IMR-90 (cell line): ENCODE measurements around the gene FGF12. TPM values are rescaled to one million over a fixed set of nuclear protein-coding genes. Genes with fewer than 3 reads are reported as not detected.

Experiments used
- ATAC-seq: fragments of 200-7000 bp; cut with Tn5 transposase; 2 replicates; pipeline ENCODE4 v1.9.1; 2020; ENCODE audit warnings: low read depth, mild to moderate bottlenecking, moderate library complexity
- BruUV-seq: library from RNA; stranded (reverse); fragments of 400-500 nt; replicated peaks from 2 replicates; lab custom pipeline; 2021; lab: Mats Ljungman, UMichigan
- CTCF ChIA-PET: fragments of 300-600 bp; formaldehyde crosslinking; extraction: SDS; loops from one replicate; lab custom pipeline; 2021; ENCODE audit warnings: antibody characterized with exemption; lab: Yijun Ruan, JAX
- POLR2A ChIA-PET: fragments of 300-600 bp; sonication (Branson Sonifier 250); formaldehyde crosslinking; loops from one replicate; lab custom pipeline; 2022; ENCODE audit warnings: antibody characterized with exemption; ENCODE audit not compliant: unreplicated experiment; lab: Charles Lee
- DNase-seq: peaks from one replicate; pipeline ENCODE4 v3.0.0; 2013
- H2AFZ ChIP-seq: replicated peaks from 2 replicates; pipeline ENCODE3; 2013; ENCODE audit warnings: low read length, mild to moderate bottlenecking; ENCODE audit not compliant: poor library complexity
- H2AK5ac ChIP-seq: 2 replicates; pipeline ENCODE4 v1.6.1; 2013; ENCODE audit warnings: low read depth, low read length, inconsistent platforms
- H2AK9ac ChIP-seq: replicated peaks from 2 replicates; pipeline ENCODE3; 2013; ENCODE audit warnings: mild to moderate bottlenecking, low read depth, low read length, moderate library complexity; ENCODE audit not compliant: poor library complexity
- H2BK120ac ChIP-seq: 2 replicates; pipeline ENCODE4 v1.6.1; 2013; ENCODE audit warnings: low read depth, low read length, inconsistent platforms
- H2BK15ac ChIP-seq: 3 replicates; pipeline ENCODE4 v1.6.1; 2013; ENCODE audit warnings: low read depth, low read length, inconsistent platforms
- H2BK20ac ChIP-seq: 2 replicates; pipeline ENCODE4 v1.6.1; 2013; ENCODE audit warnings: low read depth, mild to moderate bottlenecking, inconsistent platforms, low read length, moderate library complexity
- H2BK5ac ChIP-seq: 2 replicates; pipeline ENCODE4 v1.6.1; 2013; ENCODE audit warnings: mild to moderate bottlenecking, low read depth, low read length, inconsistent platforms; ENCODE audit not compliant: poor library complexity, severe bottlenecking
- H3K14ac ChIP-seq: replicated peaks from 2 replicates; pipeline ENCODE4 v1.6.1; 2013; ENCODE audit warnings: low read depth, low read length, inconsistent platforms
- H3K18ac ChIP-seq: 2 replicates; pipeline ENCODE4 v1.6.1; 2013; ENCODE audit warnings: low read depth, low read length, control low read depth
- H3K23ac ChIP-seq: 2 replicates; pipeline ENCODE4 v1.6.1; 2013; ENCODE audit warnings: low read depth, low read length, inconsistent platforms
- H3K27ac ChIP-seq: 2 replicates; pipeline ENCODE4 v1.5.1; 2013; ENCODE audit warnings: mild to moderate bottlenecking, control low read depth, low read length; ENCODE audit not compliant: insufficient read depth
- H3K27me3 ChIP-seq: 2 replicates; pipeline ENCODE4 v1.6.1; 2013; ENCODE audit warnings: low read length; ENCODE audit not compliant: control insufficient read depth, insufficient read depth
- H3K36me3 ChIP-seq: 2 replicates; pipeline ENCODE4 v1.6.1; 2013; ENCODE audit warnings: low read length, mixed read lengths; ENCODE audit not compliant: control insufficient read depth, insufficient read depth
- H3K4ac ChIP-seq: 2 replicates; pipeline ENCODE4 v1.6.1; 2013; ENCODE audit warnings: low read depth, low read length, inconsistent platforms
- H3K4me1 ChIP-seq: 2 replicates; pipeline ENCODE4 v1.6.1; 2013; ENCODE audit warnings: low read length, mixed read lengths; ENCODE audit not compliant: control insufficient read depth, insufficient read depth
- H3K4me2 ChIP-seq: 2 replicates; pipeline ENCODE4 v1.6.1; 2013; ENCODE audit warnings: low read depth, mild to moderate bottlenecking, control low read depth, low read length, moderate library complexity
- H3K4me3 ChIP-seq: 2 replicates; pipeline ENCODE4 v1.5.1; 2013; ENCODE audit warnings: low read depth, mild to moderate bottlenecking, control low read depth, low read length, moderate library complexity; ENCODE audit not compliant: insufficient read depth
- H3K56ac ChIP-seq: 2 replicates; pipeline ENCODE4 v1.6.1; 2013; ENCODE audit warnings: low read length, inconsistent platforms; ENCODE audit not compliant: insufficient read depth; ENCODE audit errors: extremely low read depth
- H3K79me1 ChIP-seq, 2 experiments: 2 replicates each; pipeline ENCODE4 v1.6.1; 2013; ENCODE audit warnings: low read length in 2 of 2, inconsistent platforms in 1 of 2, low read depth in 1 of 2
- H3K9ac ChIP-seq: 2 replicates; pipeline ENCODE4 v1.6.1; 2013; ENCODE audit warnings: low read depth, low read length, control low read depth
- H3K9me1 ChIP-seq: 2 replicates; pipeline ENCODE4 v1.6.1; 2013; ENCODE audit warnings: low read length, inconsistent platforms; ENCODE audit not compliant: insufficient read depth
- H3K9me3 ChIP-seq: 2 replicates; pipeline ENCODE4 v1.6.1; 2013; ENCODE audit warnings: low read length; ENCODE audit not compliant: control insufficient read depth, insufficient read depth
- H4K20me1 ChIP-seq: 2 replicates; pipeline ENCODE4 v1.6.1; 2013; ENCODE audit warnings: low read length, inconsistent platforms; ENCODE audit not compliant: insufficient read depth
- H4K5ac ChIP-seq: 2 replicates; pipeline ENCODE4 v1.6.1; 2013; ENCODE audit warnings: mild to moderate bottlenecking, low read depth, low read length, control low read depth
- H4K8ac ChIP-seq, 2 experiments: 2 replicates each; pipeline ENCODE4 v1.6.1; 2013; ENCODE audit warnings: low read depth in 2 of 2, low read length in 2 of 2, control low read depth in 1 of 2, inconsistent platforms in 1 of 2
- H4K91ac ChIP-seq: 2 replicates; pipeline ENCODE4 v1.6.1; 2013; ENCODE audit warnings: low read depth, low read length, inconsistent platforms; ENCODE audit not compliant: insufficient read depth
- BHLHE40 ChIP-seq: fragments of 150-350 bp; IDR thresholded peaks from 2 replicates; pipeline ENCODE4 v1.6.1; 2016; ENCODE audit warnings: mild to moderate bottlenecking, low read depth, low read length
- CEBPB ChIP-seq: IDR thresholded peaks from 2 replicates; pipeline ENCODE4 v1.6.1; 2012; ENCODE audit warnings: low read depth, low read length, improper control_type of control experiment
- CHD1 ChIP-seq: IDR thresholded peaks from 2 replicates; pipeline ENCODE4 v1.6.1; 2012; ENCODE audit warnings: low read depth, low read length, improper control_type of control experiment
- MAFK ChIP-seq: IDR thresholded peaks from 2 replicates; pipeline ENCODE4 v1.6.1; 2012; ENCODE audit warnings: low read depth, low read length, improper control_type of control experiment
- MXI1 ChIP-seq: IDR thresholded peaks from 2 replicates; pipeline ENCODE4 v1.6.1; 2012; ENCODE audit warnings: low read depth, mild to moderate bottlenecking, low read length, moderate library complexity, borderline replicate concordance
- NFE2L2 ChIP-seq: fragments of 150-350 bp; IDR thresholded peaks from 2 replicates; pipeline ENCODE4 v1.6.1; 2016; ENCODE audit warnings: low read depth, mild to moderate bottlenecking, low read length
- RAD21 ChIP-seq: IDR thresholded peaks from 2 replicates; pipeline ENCODE4 v1.6.1; 2012; ENCODE audit warnings: low read length, improper control_type of control experiment
- RCOR1 ChIP-seq: IDR thresholded peaks from 2 replicates; pipeline ENCODE4 v1.6.1; 2012; ENCODE audit warnings: mild to moderate bottlenecking, low read length, improper control_type of control experiment; ENCODE audit not compliant: insufficient replicate concordance
- RFX5 ChIP-seq: IDR thresholded peaks from 2 replicates; pipeline ENCODE4 v1.8.0; 2012; ENCODE audit warnings: low read depth, mild to moderate bottlenecking, low read length, moderate library complexity
- SMC3 ChIP-seq: fragments of 150-350 bp; IDR thresholded peaks from 2 replicates; pipeline ENCODE4 v1.6.1; 2016; ENCODE audit warnings: low read depth, mild to moderate bottlenecking, antibody characterized with exemption, low read length, moderate library complexity
- WGBS, 2 experiments: methylation state at CpG; one replicate each; pipeline versions ENCODE4 v1.1.5 to v1.1.7; 2013; ENCODE audit warnings: missing lambda C conversion rate in 2 of 2; ENCODE audit not compliant: insufficient read length in 1 of 2; ENCODE audit errors: extremely low coverage in 2 of 2; 5-methylcytosine and 5-hydroxymethylcytosine counted together
- dilution Hi-C: fragments of 300-500 bp; cut with HindIII; formaldehyde crosslinking; loops from one replicate; pipeline ENCODE4 v1.14.3; 2018; ENCODE audit warnings: low sequenced_read_pairs; ENCODE audit not compliant: unreplicated experiment
- in situ Hi-C: fragments of 300-500 bp; cut with MboI; formaldehyde crosslinking; loops from 3 replicates; pipeline ENCODE4 v1.14.3; 2019; ENCODE audit warnings: low sequenced_read_pairs, inconsistent platforms, mixed read lengths
- intact Hi-C: fragments of 100-400 bp; cut with micrococcal nuclease; formaldehyde crosslinking; loops from 2 replicates; pipeline ENCODE4 v1.10.0; 2022
- polyA plus RNA-seq, 3 experiments: library from polyadenylated mRNA; depleted of rRNA; stranded (reverse); fragments of >200 nt; gene quantifications; 2 replicates each; pipeline ENCODE4 v1.2.3, GENCODE V29; 2012; ENCODE audit warnings: low replicate concordance in 1 of 3
- total RNA-seq: library from RNA; depleted of rRNA; stranded (reverse); fragments of >200 nt; gene quantifications from 2 replicates; pipeline ENCODE4 v1.2.3, GENCODE V29; 2012
- TF ChIP-seq, protein P1 (sequence below): fragments of 150-350 bp; IDR thresholded peaks from 2 replicates; pipeline ENCODE4 v1.6.1; 2016; ENCODE audit warnings: low read depth, mild to moderate bottlenecking, low read length, moderate library complexity, borderline replicate concordance
- TF ChIP-seq, protein P2 (sequence below): conservative IDR thresholded peaks from 2 replicates; pipeline ENCODE4 v1.5.1; 2012; ENCODE audit warnings: mild to moderate bottlenecking, low read depth, low read length, improper control_type of control experiment

The FGF12 gene
- total and polyA plus RNA-seq, 2 of the 4 experiments (the other 2 are of a cell fraction), result not detected

DNA sequence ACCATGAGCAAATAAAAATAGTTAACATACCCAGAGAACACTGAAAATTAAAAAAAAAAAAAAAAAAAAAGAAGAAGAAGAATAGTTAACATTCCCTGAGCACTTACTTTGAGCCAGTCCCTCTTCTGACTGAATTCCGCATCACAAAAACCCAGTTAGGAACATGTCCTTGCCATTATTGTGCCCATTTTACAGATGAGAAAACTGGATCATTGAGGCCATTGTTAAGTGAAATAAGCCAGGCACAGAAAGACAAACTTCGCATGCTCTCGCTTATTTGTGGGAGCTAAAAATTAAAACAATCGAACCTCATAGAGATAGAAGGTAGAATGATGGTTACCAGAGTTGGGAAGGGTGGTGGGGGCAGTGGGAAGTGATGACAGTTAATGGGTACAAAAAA is 119.5 kb downstream of the FGF12 start:
- no peaks in the 10 kb centered on the region for H4K20me1 ChIP-seq
- no peaks in the 10 kb centered on the region for H3K9me1 ChIP-seq
- no peak overlapping the region for H2BK20ac ChIP-seq
- no peak overlapping the region for H3K56ac ChIP-seq
- no peak overlapping the region for H4K91ac ChIP-seq
- no peak overlapping the region for H3K4me2 ChIP-seq
- no peak overlapping the region for H3K23ac ChIP-seq
- no peaks in the 10 kb centered on the region for H3K79me1 ChIP-seq
- H3K18ac ChIP-seq, result no peak overlapping the region
- BruUV-seq, result no TSS peak
- H2AK9ac ChIP-seq, result no peak overlapping the region
- intact Hi-C loops (no loop called here), in situ Hi-C loops (no loop called here), dilution Hi-C loops (no loop called here)
- no peak overlapping the region for H2BK120ac ChIP-seq
- H3K27me3 ChIP-seq, result no peaks in the 10 kb centered on the region
- H2BK5ac ChIP-seq, result no peak overlapping the region
- POLR2A ChIA-PET, result no interaction called here
- DNase-seq (no peak), ATAC-seq (no peak)
- H3K9me3 ChIP-seq, result 0 out of 2 replicates have a peak, but pooled peaks cover 2% of the 10 kb centered on the region
- H2AFZ ChIP-seq, result no peak overlapping the region
- H3K4me1 ChIP-seq, result no peaks in the 10 kb centered on the region
- TF ChIP-seq CEBPB, result no peak
- no peak for TF ChIP-seq RFX5
- TF ChIP-seq, protein P1, sequence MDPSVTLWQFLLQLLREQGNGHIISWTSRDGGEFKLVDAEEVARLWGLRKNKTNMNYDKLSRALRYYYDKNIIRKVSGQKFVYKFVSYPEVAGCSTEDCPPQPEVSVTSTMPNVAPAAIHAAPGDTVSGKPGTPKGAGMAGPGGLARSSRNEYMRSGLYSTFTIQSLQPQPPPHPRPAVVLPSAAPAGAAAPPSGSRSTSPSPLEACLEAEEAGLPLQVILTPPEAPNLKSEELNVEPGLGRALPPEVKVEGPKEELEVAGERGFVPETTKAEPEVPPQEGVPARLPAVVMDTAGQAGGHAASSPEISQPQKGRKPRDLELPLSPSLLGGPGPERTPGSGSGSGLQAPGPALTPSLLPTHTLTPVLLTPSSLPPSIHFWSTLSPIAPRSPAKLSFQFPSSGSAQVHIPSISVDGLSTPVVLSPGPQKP, result no peak
- TF ChIP-seq RCOR1, result no peak
- no peak for TF ChIP-seq MXI1
- TF ChIP-seq SMC3, result no peak
- no peak for TF ChIP-seq CHD1
- TF ChIP-seq, protein P2, sequence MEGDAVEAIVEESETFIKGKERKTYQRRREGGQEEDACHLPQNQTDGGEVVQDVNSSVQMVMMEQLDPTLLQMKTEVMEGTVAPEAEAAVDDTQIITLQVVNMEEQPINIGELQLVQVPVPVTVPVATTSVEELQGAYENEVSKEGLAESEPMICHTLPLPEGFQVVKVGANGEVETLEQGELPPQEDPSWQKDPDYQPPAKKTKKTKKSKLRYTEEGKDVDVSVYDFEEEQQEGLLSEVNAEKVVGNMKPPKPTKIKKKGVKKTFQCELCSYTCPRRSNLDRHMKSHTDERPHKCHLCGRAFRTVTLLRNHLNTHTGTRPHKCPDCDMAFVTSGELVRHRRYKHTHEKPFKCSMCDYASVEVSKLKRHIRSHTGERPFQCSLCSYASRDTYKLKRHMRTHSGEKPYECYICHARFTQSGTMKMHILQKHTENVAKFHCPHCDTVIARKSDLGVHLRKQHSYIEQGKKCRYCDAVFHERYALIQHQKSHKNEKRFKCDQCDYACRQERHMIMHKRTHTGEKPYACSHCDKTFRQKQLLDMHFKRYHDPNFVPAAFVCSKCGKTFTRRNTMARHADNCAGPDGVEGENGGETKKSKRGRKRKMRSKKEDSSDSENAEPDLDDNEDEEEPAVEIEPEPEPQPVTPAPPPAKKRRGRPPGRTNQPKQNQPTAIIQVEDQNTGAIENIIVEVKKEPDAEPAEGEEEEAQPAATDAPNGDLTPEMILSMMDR, result no peak
- no peak for TF ChIP-seq BHLHE40
- TF ChIP-seq RAD21, result no peak
- TF ChIP-seq NFE2L2, result no peak
- no peak for TF ChIP-seq MAFK
- H3K27ac ChIP-seq, result no peak overlapping the region
- no peak overlapping the region for H3K9ac ChIP-seq
- no peak overlapping the region for H4K8ac ChIP-seq
- no peak overlapping the region for H4K5ac ChIP-seq
- H2BK15ac ChIP-seq, result no peak overlapping the region
- no peaks in the 10 kb centered on the region for H3K36me3 ChIP-seq
- H3K4ac ChIP-seq, result no peak overlapping the region
- no CpG with 5 or more reads among the region's 4 CpGs for WGBS, 2 experiments
- no peak overlapping the region for H3K4me3 ChIP-seq
- no peak overlapping the region for H3K14ac ChIP-seq
- no peak overlapping the region for H2AK5ac ChIP-seq
- CTCF ChIA-PET, result no interaction called here
